SW480 (cell line): Measurements from ENCODE around the gene HYDIN.

Experiments used
- DNase-seq: peaks from one replicate; pipeline ENCODE4 v3.0.0-alpha.2; 2016; ENCODE audit warnings: low spot score

HYDIN gene

GRCh38 chr16:71230122-71230845 is at the start of gene HYDIN:
Gene HYDIN, minus strand, starts transcription at chr16:71230722. Its CDS starts 43,827 bp downstream, at chr16:71186895.
- no peak for DNase-seq

DNA sequence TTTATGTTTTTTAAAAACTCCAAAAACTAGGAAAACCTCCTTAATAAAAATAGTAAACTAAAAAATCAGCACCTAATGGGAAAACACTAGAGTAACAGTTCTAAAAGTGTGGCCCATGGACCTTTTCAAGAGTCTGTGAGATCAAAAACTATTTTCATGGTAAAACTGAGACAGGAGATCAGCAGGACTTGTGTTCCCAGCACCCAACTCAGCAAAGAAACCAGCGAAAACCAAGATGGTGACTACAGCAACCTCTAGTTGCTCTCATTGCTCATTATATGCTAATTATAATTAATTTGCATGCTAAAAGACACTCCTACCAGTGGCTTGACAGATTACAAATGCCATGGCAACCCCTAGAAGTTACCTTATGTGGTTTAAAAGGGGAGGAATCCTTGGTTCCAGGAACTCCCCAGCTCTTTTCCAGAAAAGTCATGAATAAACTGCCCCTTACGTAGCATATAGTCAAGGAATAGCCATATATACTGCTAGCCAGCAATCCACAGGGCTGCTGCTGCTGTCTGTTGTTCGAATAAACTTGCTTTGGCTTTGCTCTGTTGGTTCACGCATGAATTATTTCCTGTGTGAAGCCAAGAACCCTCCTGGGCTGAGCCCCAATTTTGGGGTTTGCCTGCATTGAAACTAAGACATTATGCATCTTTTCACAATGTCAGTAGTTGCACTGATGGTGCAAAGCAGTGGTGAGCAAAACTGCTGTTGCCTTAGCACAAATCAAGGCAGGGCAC is 46.2 kb upstream of the HYDIN start:
- no peak for DNase-seq

DNA sequence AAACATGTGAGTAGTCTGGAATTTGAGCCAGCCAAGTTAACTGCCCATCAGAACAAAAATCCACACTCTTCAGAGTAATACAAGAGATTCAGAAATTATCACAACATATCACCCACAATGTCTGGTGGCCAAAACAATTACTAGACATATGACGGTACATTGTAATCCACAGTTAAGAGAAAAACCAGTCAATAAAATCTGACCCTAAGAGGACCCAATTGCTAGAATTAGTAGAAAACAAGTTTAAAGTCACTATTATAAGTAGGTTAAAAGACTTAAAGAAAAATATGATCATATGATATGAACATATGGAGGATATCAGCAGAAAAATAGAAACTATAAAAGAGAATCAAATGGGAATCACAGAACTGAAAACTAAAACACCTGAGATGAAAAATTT is 42.9 kb upstream of the HYDIN start:
- DNase-seq: no peak

- no peak for DNase-seq
Observed at GRCh38 chr16:71264299-71264698, 33.8 kb upstream of the HYDIN start.

DNA sequence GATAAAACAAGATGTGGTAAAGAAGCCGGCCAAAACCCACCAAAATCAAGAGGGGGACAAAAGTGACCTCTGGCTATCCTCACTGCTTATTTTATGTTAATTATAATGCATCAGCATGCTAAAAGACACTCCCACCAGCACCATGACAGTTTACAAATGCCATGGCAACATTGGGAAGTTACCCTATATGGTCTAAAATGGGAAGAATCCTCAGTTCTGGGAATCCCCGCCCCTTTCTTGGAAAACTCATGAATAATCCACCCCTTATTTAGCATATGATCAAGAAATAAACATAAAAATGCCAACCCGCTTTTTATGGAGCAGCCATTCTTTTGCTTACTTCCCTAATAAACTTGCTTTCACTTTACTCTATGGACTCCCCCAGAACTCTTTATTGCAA is 33.1 kb upstream of the HYDIN start:
- no peak for DNase-seq

- DNase-seq: no peak
Observed at GRCh38 chr16:71262391-71262790, 31.9 kb upstream of the HYDIN start.

DNA sequence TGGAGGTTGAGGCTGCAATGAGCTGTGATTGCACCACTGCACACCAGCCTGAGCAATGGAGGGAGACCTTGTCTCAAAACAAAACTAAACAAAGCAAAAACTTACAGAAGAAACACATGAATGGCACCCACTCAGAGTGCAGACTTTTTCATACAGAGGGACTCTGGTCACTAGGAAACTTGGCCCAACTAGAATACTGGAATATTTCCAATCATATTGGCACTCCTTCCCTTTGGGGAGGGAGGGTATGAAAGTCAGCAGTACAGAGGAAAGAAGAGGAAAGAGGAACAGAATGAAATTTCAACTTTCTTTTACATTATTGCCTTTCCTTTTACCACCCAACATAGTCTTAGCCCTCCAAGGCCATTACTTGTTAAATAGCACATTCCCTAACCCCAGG is 30.5 kb upstream of the HYDIN start:
- DNase-seq: no peak

GRCh38 chr16:71259086-71259485 is 28.6 kb upstream of the HYDIN start:
- DNase-seq: no peak

GRCh38 chr16:71258372-71258771 is 27.9 kb upstream of the HYDIN start:
- no peak for DNase-seq

DNA sequence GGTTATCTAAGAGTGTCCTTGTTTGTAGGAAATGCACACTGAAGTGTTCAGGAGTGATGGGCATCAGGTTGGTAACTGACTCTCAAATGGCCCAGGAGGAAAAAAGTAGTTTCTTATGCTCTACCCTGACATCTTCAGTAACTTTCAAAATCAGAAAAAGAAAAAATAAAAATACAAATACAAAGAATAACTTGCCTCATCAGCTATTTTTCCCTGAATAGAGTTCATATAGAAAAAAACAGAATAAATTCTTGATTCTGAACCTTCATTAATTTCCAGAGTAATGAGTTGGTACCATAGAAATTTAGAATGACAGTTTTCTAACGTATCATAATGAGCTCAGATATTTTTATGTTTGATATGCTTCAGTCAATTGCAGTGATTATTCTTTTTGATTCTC is 27.2 kb upstream of the HYDIN start:
- no peak for DNase-seq

DNA sequence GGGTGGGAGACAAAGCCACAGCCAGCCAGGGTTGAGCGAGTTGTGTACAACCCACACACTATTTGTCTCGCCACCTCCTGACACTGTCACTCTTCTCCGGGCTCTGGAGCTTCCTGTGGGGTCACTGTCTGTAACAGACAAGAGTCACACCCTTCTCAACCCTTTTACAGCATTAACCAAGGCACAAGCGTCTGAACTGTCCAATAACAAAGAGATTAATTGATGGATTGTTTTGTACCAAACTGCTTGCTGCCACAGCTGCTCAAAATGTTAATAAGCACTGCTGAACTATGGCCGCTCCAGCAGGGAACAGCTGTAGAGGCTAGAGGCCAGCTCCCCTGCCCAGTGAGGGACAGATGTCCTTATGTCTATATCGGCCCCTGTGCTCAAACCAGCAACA is 25.2 kb upstream of the HYDIN start:
- DNase-seq: no peak

GRCh38 chr16:71254832-71255525 is 24.5 kb upstream of the HYDIN start:
- DNase-seq: no peak

DNA sequence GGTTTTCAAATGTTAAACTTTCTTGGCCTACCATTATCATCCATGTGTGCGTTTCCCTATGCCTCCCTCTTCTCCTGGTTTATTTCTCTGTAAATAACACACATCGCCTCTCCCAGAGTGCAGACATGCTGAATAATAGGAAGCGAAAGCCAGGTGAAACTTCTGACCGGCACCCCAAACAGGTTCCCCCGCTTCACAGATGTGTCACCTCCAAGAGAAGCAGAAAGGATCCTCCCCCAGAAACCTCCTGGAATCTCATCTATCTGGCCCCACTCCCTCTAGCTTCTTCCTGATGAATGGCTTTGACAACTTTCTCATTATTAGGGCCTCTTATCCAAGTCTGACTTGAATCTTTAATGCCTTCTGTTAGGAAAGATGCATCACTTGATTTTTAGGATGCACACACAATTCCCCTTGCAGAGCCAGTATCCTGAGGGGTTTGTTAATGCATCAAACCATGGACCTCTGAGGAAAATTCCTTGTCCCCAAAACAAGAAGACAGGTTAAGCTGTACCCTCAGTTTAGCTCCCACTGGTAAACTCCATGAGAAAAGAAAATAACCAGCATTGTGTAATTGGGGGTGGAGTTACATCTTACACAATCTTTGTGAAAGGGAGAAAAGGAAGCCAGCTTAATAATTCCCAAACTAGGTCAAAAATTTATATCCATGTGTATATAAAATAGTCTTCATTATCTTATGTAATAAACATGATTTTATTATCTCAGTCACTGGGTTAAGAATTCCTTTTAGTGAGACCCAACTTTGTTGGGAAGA is 20.1 kb upstream of the HYDIN start:
- no peak for DNase-seq

DNA sequence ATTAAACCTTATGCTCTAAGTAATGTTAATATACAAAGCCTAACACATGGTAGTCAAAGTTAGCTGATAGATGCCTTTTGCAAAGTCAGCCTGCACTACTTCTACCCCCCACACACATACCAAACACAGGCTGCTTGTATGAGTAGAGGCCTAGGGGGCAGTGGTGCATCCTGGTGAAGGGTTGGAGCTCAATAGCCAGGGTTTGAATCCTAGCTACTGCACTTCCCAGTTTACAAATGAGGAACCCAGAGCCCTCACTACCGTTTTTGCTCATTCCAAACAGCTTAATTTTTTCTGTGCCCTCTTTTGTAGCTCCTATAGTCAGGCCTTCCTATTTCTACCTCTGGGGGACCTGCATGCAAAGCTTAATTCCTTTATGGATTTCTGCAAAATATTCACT is 18.9 kb upstream of the HYDIN start:
- DNase-seq: no peak

GRCh38 chr16:71247478-71247877 is 17.0 kb upstream of the HYDIN start:
- DNase-seq: no peak

GRCh38 chr16:71246309-71246708 is 15.8 kb upstream of the HYDIN start:
- DNase-seq: no peak

- DNase-seq: no peak
Observed at GRCh38 chr16:71244521-71244920, 14.0 kb upstream of the HYDIN start.

DNA sequence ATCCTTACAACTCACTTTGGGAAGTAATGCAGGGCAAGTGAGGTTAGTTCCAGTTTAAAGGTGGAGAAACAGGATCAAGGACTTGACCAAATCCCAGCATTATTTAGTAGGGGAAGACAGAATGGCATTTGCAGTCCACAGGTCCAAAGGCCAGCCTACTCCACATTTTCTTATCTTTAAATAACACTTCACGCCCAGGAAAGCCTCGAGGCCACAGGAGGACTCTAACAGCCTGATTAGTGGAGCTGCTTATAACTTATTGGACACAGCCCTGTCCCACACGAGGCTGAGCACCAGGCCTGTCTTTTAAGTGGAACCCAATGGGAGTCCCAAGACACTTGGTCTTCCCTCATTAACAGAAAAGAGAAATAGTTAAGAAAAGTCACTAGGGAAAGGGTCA is 12.1 kb upstream of the HYDIN start:
- DNase-seq: no peak

GRCh38 chr16:71242036-71242435 is 11.5 kb upstream of the HYDIN start:
- no peak for DNase-seq

GRCh38 chr16:71229344-71229743 is 1.2 kb downstream of the HYDIN start:
- DNase-seq: no peak

- no peak for DNase-seq
Observed at GRCh38 chr16:71226229-71227141, 4.0 kb downstream of the HYDIN start.
